ENCODE results near the gene NEURL1. TPM values are rescaled to one million over a fixed set of nuclear protein-coding genes. Genes with fewer than 3 reads are reported as not detected.

The NEURL1 gene
- total RNA-seq, 4 donors from 2014 or later = 0.12 to 0.13 TPM; not detected in 2

GRCh38 chr10:103449208-103450144 lies 44.0 kb upstream of the NEURL1 start:
- ATAC-seq (ENCODE audit: low FRiP score) = no peak
- TF ChIP-seq CTCF (IDR thresholded peaks at IDR 0.05) = no peak
- DNase-seq (ENCODE audit: low spot score) = no peak

GRCh38 chr10:103450201-103450695 lies 43.3 kb upstream of the NEURL1 start:
- no peak for ATAC-seq (ENCODE audit: low FRiP score)
- no peak for DNase-seq (ENCODE audit: low spot score)
- TF ChIP-seq CTCF (IDR thresholded peaks at IDR 0.05) = no peak

- peak; percentile 52 for ATAC-seq (ENCODE audit: low FRiP score)
- DNase-seq (ENCODE audit: low spot score) = peak; percentile 51
- TF ChIP-seq CTCF (IDR thresholded peaks at IDR 0.05) = no peak
Observed at GRCh38 chr10:103451091-103451813, 42.3 kb upstream of the NEURL1 start.

- TF ChIP-seq CTCF (IDR thresholded peaks at IDR 0.05) = no peak
- ATAC-seq (ENCODE audit: low FRiP score) (peak; percentile 38), DNase-seq (ENCODE audit: low spot score) (no peak)
Observed at GRCh38 chr10:103451831-103452505, 41.5 kb upstream of the NEURL1 start, which contains the start of gene CALHM2. Gene CALHM2 (minus strand): TSS chr10:103452370. CDS start chr10:103449941, 2,429 bp downstream.

- peak; percentile 1 for ATAC-seq (ENCODE audit: low FRiP score)
- no peak for TF ChIP-seq CTCF (IDR thresholded peaks at IDR 0.05)
- DNase-seq (ENCODE audit: low spot score) = no peak
Observed at GRCh38 chr10:103452506-103453230, 40.8 kb upstream of the NEURL1 start.

- ATAC-seq (ENCODE audit: low FRiP score) (no peak), DNase-seq (ENCODE audit: low spot score) (no peak)
- no peak for TF ChIP-seq CTCF (IDR thresholded peaks at IDR 0.05)
Observed at GRCh38 chr10:103454026-103454425, 39.5 kb upstream of the NEURL1 start.

Measured in omental fat pad (tissue), 4 donors.